WTC11 (cell line): ENCODE data around the gene DAPK1. TPM values are rescaled to one million over a fixed set of nuclear protein-coding genes. Genes with fewer than 3 reads are reported as not detected.

Source experiments
- ATAC-seq: fragments of 200-7000 bp; cut with Tn5 transposase; 2 replicates; pipeline ENCODE4 v1.10.0; 2021; ENCODE audit warnings: mild to moderate bottlenecking, moderate library complexity
- CTCF ChIA-PET: fragments of 300-600 bp; sonication (Branson Sonifier 250); formaldehyde crosslinking; loops from one replicate; lab custom pipeline; 2021; ENCODE audit warnings: antibody characterized with exemption; lab: Charles Lee
- POLR2A ChIA-PET: fragments of 350-600 bp; sonication (Branson Sonifier 250); formaldehyde crosslinking; loops from one replicate; lab custom pipeline; 2021; ENCODE audit warnings: antibody characterized with exemption; lab: Charles Lee
- DNase-seq: peaks from one replicate; pipeline ENCODE4 v3.0.0; 2021; ENCODE audit warnings: low spot score
- H3K27ac Mint-ChIP-seq: 2 replicates; pipeline ENCODE4 v1.8.0; 2021; ENCODE audit warnings: mixed read lengths
- H3K27me3 Mint-ChIP-seq: 2 replicates; pipeline ENCODE4 v1.8.0; 2021; ENCODE audit warnings: low read depth, mild to moderate bottlenecking, moderate library complexity, mixed read lengths
- H3K36me3 Mint-ChIP-seq: 2 replicates; pipeline ENCODE4 v1.8.0; 2021; ENCODE audit warnings: mixed read lengths
- H3K4me1 Mint-ChIP-seq: 2 replicates; pipeline ENCODE4 v1.8.0; 2022; ENCODE audit warnings: mixed read lengths
- H3K4me3 Mint-ChIP-seq: 2 replicates; pipeline ENCODE4 v1.8.0; 2021; ENCODE audit warnings: mild to moderate bottlenecking, moderate library complexity, mixed read lengths
- H3K9me3 Mint-ChIP-seq: 2 replicates; pipeline ENCODE4 v1.8.0; 2021; ENCODE audit warnings: mixed read lengths
- ARID4B ChIP-seq: sonication (generic); formaldehyde crosslinking; IDR thresholded peaks from 2 replicates; pipeline ENCODE4 v1.8.0; 2023; ENCODE audit warnings: missing genetic modification reagents, mild to moderate bottlenecking, borderline replicate concordance
- ATF3 ChIP-seq: sonication (generic); formaldehyde crosslinking; conservative IDR thresholded peaks from 2 replicates; pipeline ENCODE4 v1.8.1; 2022; ENCODE audit warnings: mild to moderate bottlenecking, missing genetic modification reagents
- E2F1 ChIP-seq: sonication (generic); formaldehyde crosslinking; IDR thresholded peaks from 2 replicates; pipeline ENCODE4 v1.8.0; 2022; ENCODE audit warnings: mild to moderate bottlenecking, missing genetic modification reagents
- EMX1 ChIP-seq: fragments of 250-450 bp; sonication (Bioruptor Pico); IDR thresholded peaks from 2 replicates; pipeline ENCODE4 v1.8.0; 2021; ENCODE audit warnings: mild to moderate bottlenecking
- ERG ChIP-seq: fragments of 250-450 bp; sonication (Bioruptor Pico); IDR thresholded peaks from 2 replicates; pipeline ENCODE4 v1.8.0; 2021; ENCODE audit warnings: mild to moderate bottlenecking
- ESRRA ChIP-seq: sonication (generic); formaldehyde crosslinking; IDR thresholded peaks from 2 replicates; pipeline ENCODE4 v1.8.1; 2022; ENCODE audit warnings: mild to moderate bottlenecking, missing genetic modification reagents, borderline replicate concordance
- GTF2I ChIP-seq: fragments of 250-450 bp; sonication (Bioruptor Pico); conservative IDR thresholded peaks from 2 replicates; pipeline ENCODE4 v1.4.0; 2021; ENCODE audit warnings: mild to moderate bottlenecking
- IRF1 ChIP-seq: sonication (generic); formaldehyde crosslinking; IDR thresholded peaks from 2 replicates; pipeline ENCODE4 v1.8.0; 2023; ENCODE audit warnings: missing genetic modification reagents
- MAX ChIP-seq: sonication (generic); formaldehyde crosslinking; IDR thresholded peaks from 2 replicates; pipeline ENCODE4 v1.8.0; 2022; ENCODE audit warnings: mild to moderate bottlenecking, missing genetic modification reagents
- NFYB ChIP-seq: sonication (generic); formaldehyde crosslinking; conservative IDR thresholded peaks from 2 replicates; pipeline ENCODE4 v1.8.0; 2022; ENCODE audit warnings: low read depth, missing genetic modification reagents
- PRRX2 ChIP-seq: fragments of 250-450 bp; sonication (Bioruptor Pico); IDR thresholded peaks from 2 replicates; pipeline ENCODE4 v1.8.0; 2021; ENCODE audit warnings: mild to moderate bottlenecking
- SMAD3 ChIP-seq: sonication (generic); formaldehyde crosslinking; IDR thresholded peaks from 2 replicates; pipeline ENCODE4 v1.8.0; 2022; ENCODE audit warnings: missing genetic modification reagents, mild to moderate bottlenecking, borderline replicate concordance
- TCF7 ChIP-seq: sonication (generic); formaldehyde crosslinking; IDR thresholded peaks from 2 replicates; pipeline ENCODE4 v1.8.0; 2022; ENCODE audit warnings: mild to moderate bottlenecking, low read depth, missing genetic modification reagents, moderate library complexity
- TEAD4 ChIP-seq: sonication (generic); formaldehyde crosslinking; IDR thresholded peaks from 2 replicates; pipeline ENCODE4 v1.8.0; 2022; ENCODE audit warnings: mild to moderate bottlenecking, missing genetic modification reagents
- USF2 ChIP-seq: sonication (generic); formaldehyde crosslinking; IDR thresholded peaks from 2 replicates; pipeline ENCODE4 v1.8.1; 2023; ENCODE audit warnings: mild to moderate bottlenecking, missing genetic modification reagents, moderate library complexity
- ZNF396 ChIP-seq: fragments of 250-450 bp; sonication (Bioruptor Pico); IDR thresholded peaks from 2 replicates; pipeline ENCODE4 v1.8.0; 2021; ENCODE audit warnings: mild to moderate bottlenecking, moderate library complexity, borderline replicate concordance
- ZNF425 ChIP-seq: fragments of 250-450 bp; sonication (Bioruptor Pico); conservative IDR thresholded peaks from 2 replicates; pipeline ENCODE4 v1.9.0; 2021; ENCODE audit warnings: mild to moderate bottlenecking
- total RNA-seq: library from RNA; stranded (reverse); gene quantifications from 3 replicates; pipeline ENCODE4 v1.2.3, GENCODE V29; 2021

Gene DAPK1
- total RNA-seq, 1 experiment from 2014 or later = 129 TPM

- TF ChIP-seq ZNF425 (CRISPR knock-in tag) = no peak
These were observed 99.2 kb downstream of the DAPK1 start (continued) for GRCh38 chr9:87596862-87597261.

- no peak for ATAC-seq
- no peak overlapping the region for H3K4me3 Mint-ChIP-seq
- no peak for TF ChIP-seq ESRRA (CRISPR knock-in tag)
- no peak for TF ChIP-seq MAX (CRISPR knock-in tag)
- TF ChIP-seq ZNF396 = no peak
- TF ChIP-seq TEAD4 = no peak
- TF ChIP-seq ATF3 (CRISPR knock-in tag) = no peak
- TF ChIP-seq USF2 = no peak
- TF ChIP-seq GTF2I (CRISPR knock-in tag) = no peak
- TF ChIP-seq, all 79 proteins: peak for 0
- no peak for DNase-seq
- H3K27me3 Mint-ChIP-seq = no peaks in the 10 kb centered on the region
- no peaks in the 10 kb centered on the region for H3K9me3 Mint-ChIP-seq
- no peaks in the 10 kb centered on the region for H3K36me3 Mint-ChIP-seq
- ChIA-PET CTCF (no interaction called here), POLR2A (interaction anchor here (0.6 kb wide), 1 partner anchor 114 kb away, joined by 3 read pairs; no protein-coding TSS in a partner anchor)
- peaks cover 86% of the 10 kb centered on the region for H3K4me1 Mint-ChIP-seq
- peak overlapping the region; percentile 85 for H3K27ac Mint-ChIP-seq
These were observed 100.2 kb downstream of the DAPK1 start for GRCh38 chr9:87597710-87598443.

- DNase-seq (no peak), ATAC-seq (no peak)
- Mint-ChIP-seq H3K27ac (peak overlapping the region; percentile 78), H3K36me3 (peaks cover 4% of the 10 kb centered on the region), H3K27me3 (no peaks in the 10 kb centered on the region), H3K9me3 (no peaks in the 10 kb centered on the region), H3K4me1 (peaks cover 78% of the 10 kb centered on the region), H3K4me3 (no peak overlapping the region)
- ChIA-PET POLR2A (no interaction called here), CTCF (interaction anchor here (1.8 kb wide), 1 partner anchor 63 kb away, joined by 6 read pairs; no protein-coding TSS in a partner anchor)
- TF ChIP-seq NFYB (CRISPR knock-in tag) = no peak
These were observed 102.4 kb downstream of the DAPK1 start for GRCh38 chr9:87599901-87600610.

GRCh38 chr9:87601176-87601575 lies 103.5 kb downstream of the DAPK1 start:
- no peak for DNase-seq
- ChIA-PET POLR2A (no interaction called here), CTCF (interaction anchor here (0.7 to 1.8 kb wide), 2 partner anchors 62 to 1286 kb away, joined by 4 to 6 read pairs; no protein-coding TSS in a partner anchor)
- Mint-ChIP-seq H3K27ac (peak overlapping the region; percentile 77), H3K36me3 (peaks cover 14% of the 10 kb centered on the region), H3K4me3 (no peak overlapping the region), H3K4me1 (peaks cover 77% of the 10 kb centered on the region), H3K27me3 (no peaks in the 10 kb centered on the region), H3K9me3 (no peaks in the 10 kb centered on the region)
- peak; percentile 80 for ATAC-seq
- TF ChIP-seq SMAD3 (no peak), E2F1 (no peak), IRF1 (CRISPR knock-in tag) (no peak), ERG (no peak), PRRX2 (CRISPR knock-in tag) (no peak), ARID4B (CRISPR knock-in tag) (no peak), TCF7 (CRISPR knock-in tag) (no peak), EMX1 (CRISPR knock-in tag) (no peak)
